IMR-90 (cell line): ENCODE measurements around the gene ZNF778. TPM values are rescaled to one million over a fixed set of nuclear protein-coding genes. Genes with fewer than 3 reads are reported as not detected.

Experiments
- ATAC-seq: fragments of 200-7000 bp; cut with Tn5 transposase; 2 replicates; pipeline ENCODE4 v1.9.1; 2020; ENCODE audit warnings: low read depth, mild to moderate bottlenecking, moderate library complexity
- BruUV-seq: library from RNA; stranded (reverse); fragments of 400-500 nt; replicated peaks from 2 replicates; lab custom pipeline; 2021; lab: Mats Ljungman, UMichigan
- CTCF ChIA-PET: fragments of 300-600 bp; formaldehyde crosslinking; extraction: SDS; loops from one replicate; lab custom pipeline; 2021; ENCODE audit warnings: antibody characterized with exemption; lab: Yijun Ruan, JAX
- POLR2A ChIA-PET: fragments of 300-600 bp; sonication (Branson Sonifier 250); formaldehyde crosslinking; loops from one replicate; lab custom pipeline; 2022; ENCODE audit warnings: antibody characterized with exemption; ENCODE audit not compliant: unreplicated experiment; lab: Charles Lee
- DNase-seq: peaks from one replicate; pipeline ENCODE4 v3.0.0; 2013
- H2AFZ ChIP-seq: replicated peaks from 2 replicates; pipeline ENCODE3; 2013; ENCODE audit warnings: low read length, mild to moderate bottlenecking; ENCODE audit not compliant: poor library complexity
- H2AK5ac ChIP-seq: 2 replicates; pipeline ENCODE4 v1.6.1; 2013; ENCODE audit warnings: low read depth, low read length, inconsistent platforms
- H2AK9ac ChIP-seq: replicated peaks from 2 replicates; pipeline ENCODE3; 2013; ENCODE audit warnings: mild to moderate bottlenecking, low read depth, low read length, moderate library complexity; ENCODE audit not compliant: poor library complexity
- H2BK120ac ChIP-seq: 2 replicates; pipeline ENCODE4 v1.6.1; 2013; ENCODE audit warnings: low read depth, low read length, inconsistent platforms
- H2BK15ac ChIP-seq: 3 replicates; pipeline ENCODE4 v1.6.1; 2013; ENCODE audit warnings: low read depth, low read length, inconsistent platforms
- H2BK20ac ChIP-seq: 2 replicates; pipeline ENCODE4 v1.6.1; 2013; ENCODE audit warnings: low read depth, mild to moderate bottlenecking, inconsistent platforms, low read length, moderate library complexity
- H2BK5ac ChIP-seq: 2 replicates; pipeline ENCODE4 v1.6.1; 2013; ENCODE audit warnings: mild to moderate bottlenecking, low read depth, low read length, inconsistent platforms; ENCODE audit not compliant: poor library complexity, severe bottlenecking
- H3K14ac ChIP-seq: replicated peaks from 2 replicates; pipeline ENCODE4 v1.6.1; 2013; ENCODE audit warnings: low read depth, low read length, inconsistent platforms
- H3K18ac ChIP-seq: 2 replicates; pipeline ENCODE4 v1.6.1; 2013; ENCODE audit warnings: low read depth, low read length, control low read depth
- H3K23ac ChIP-seq: 2 replicates; pipeline ENCODE4 v1.6.1; 2013; ENCODE audit warnings: low read depth, low read length, inconsistent platforms
- H3K27ac ChIP-seq: 2 replicates; pipeline ENCODE4 v1.5.1; 2013; ENCODE audit warnings: mild to moderate bottlenecking, control low read depth, low read length; ENCODE audit not compliant: insufficient read depth
- H3K27me3 ChIP-seq: 2 replicates; pipeline ENCODE4 v1.6.1; 2013; ENCODE audit warnings: low read length; ENCODE audit not compliant: control insufficient read depth, insufficient read depth
- H3K36me3 ChIP-seq: 2 replicates; pipeline ENCODE4 v1.6.1; 2013; ENCODE audit warnings: low read length, mixed read lengths; ENCODE audit not compliant: control insufficient read depth, insufficient read depth
- H3K4ac ChIP-seq: 2 replicates; pipeline ENCODE4 v1.6.1; 2013; ENCODE audit warnings: low read depth, low read length, inconsistent platforms
- H3K4me1 ChIP-seq: 2 replicates; pipeline ENCODE4 v1.6.1; 2013; ENCODE audit warnings: low read length, mixed read lengths; ENCODE audit not compliant: control insufficient read depth, insufficient read depth
- H3K4me2 ChIP-seq: 2 replicates; pipeline ENCODE4 v1.6.1; 2013; ENCODE audit warnings: low read depth, mild to moderate bottlenecking, control low read depth, low read length, moderate library complexity
- H3K4me3 ChIP-seq: 2 replicates; pipeline ENCODE4 v1.5.1; 2013; ENCODE audit warnings: low read depth, mild to moderate bottlenecking, control low read depth, low read length, moderate library complexity; ENCODE audit not compliant: insufficient read depth
- H3K56ac ChIP-seq: 2 replicates; pipeline ENCODE4 v1.6.1; 2013; ENCODE audit warnings: low read length, inconsistent platforms; ENCODE audit not compliant: insufficient read depth; ENCODE audit errors: extremely low read depth
- H3K79me1 ChIP-seq, 2 experiments: 2 replicates each; pipeline ENCODE4 v1.6.1; 2013; ENCODE audit warnings: low read length in 2 of 2, inconsistent platforms in 1 of 2, low read depth in 1 of 2
- H3K9ac ChIP-seq: 2 replicates; pipeline ENCODE4 v1.6.1; 2013; ENCODE audit warnings: low read depth, low read length, control low read depth
- H3K9me1 ChIP-seq: 2 replicates; pipeline ENCODE4 v1.6.1; 2013; ENCODE audit warnings: low read length, inconsistent platforms; ENCODE audit not compliant: insufficient read depth
- H3K9me3 ChIP-seq: 2 replicates; pipeline ENCODE4 v1.6.1; 2013; ENCODE audit warnings: low read length; ENCODE audit not compliant: control insufficient read depth, insufficient read depth
- H4K20me1 ChIP-seq: 2 replicates; pipeline ENCODE4 v1.6.1; 2013; ENCODE audit warnings: low read length, inconsistent platforms; ENCODE audit not compliant: insufficient read depth
- H4K5ac ChIP-seq: 2 replicates; pipeline ENCODE4 v1.6.1; 2013; ENCODE audit warnings: mild to moderate bottlenecking, low read depth, low read length, control low read depth
- H4K8ac ChIP-seq, 2 experiments: 2 replicates each; pipeline ENCODE4 v1.6.1; 2013; ENCODE audit warnings: low read depth in 2 of 2, low read length in 2 of 2, control low read depth in 1 of 2, inconsistent platforms in 1 of 2
- H4K91ac ChIP-seq: 2 replicates; pipeline ENCODE4 v1.6.1; 2013; ENCODE audit warnings: low read depth, low read length, inconsistent platforms; ENCODE audit not compliant: insufficient read depth
- MAZ ChIP-seq: IDR thresholded peaks from 2 replicates; pipeline ENCODE4 v1.6.1; 2012; ENCODE audit warnings: low read depth, mild to moderate bottlenecking, low read length, improper control_type of control experiment, moderate library complexity, borderline replicate concordance
- WGBS, 2 experiments: methylation state at CpG; one replicate each; pipeline versions ENCODE4 v1.1.5 to v1.1.7; 2013; ENCODE audit warnings: missing lambda C conversion rate in 2 of 2; ENCODE audit not compliant: insufficient read length in 1 of 2; ENCODE audit errors: extremely low coverage in 2 of 2; 5-methylcytosine and 5-hydroxymethylcytosine counted together
- dilution Hi-C: fragments of 300-500 bp; cut with HindIII; formaldehyde crosslinking; loops from one replicate; pipeline ENCODE4 v1.14.3; 2018; ENCODE audit warnings: low sequenced_read_pairs; ENCODE audit not compliant: unreplicated experiment
- in situ Hi-C: fragments of 300-500 bp; cut with MboI; formaldehyde crosslinking; loops from 3 replicates; pipeline ENCODE4 v1.14.3; 2019; ENCODE audit warnings: low sequenced_read_pairs, inconsistent platforms, mixed read lengths
- intact Hi-C: fragments of 100-400 bp; cut with micrococcal nuclease; formaldehyde crosslinking; loops from 2 replicates; pipeline ENCODE4 v1.10.0; 2022
- polyA plus RNA-seq, 3 experiments: library from polyadenylated mRNA; depleted of rRNA; stranded (reverse); fragments of >200 nt; gene quantifications; 2 replicates each; pipeline ENCODE4 v1.2.3, GENCODE V29; 2012; ENCODE audit warnings: low replicate concordance in 1 of 3
- total RNA-seq: library from RNA; depleted of rRNA; stranded (reverse); fragments of >200 nt; gene quantifications from 2 replicates; pipeline ENCODE4 v1.2.3, GENCODE V29; 2012
- TF ChIP-seq, protein P1 (sequence below): fragments of 150-350 bp; IDR thresholded peaks from 2 replicates; pipeline ENCODE4 v1.6.1; 2017; ENCODE audit warnings: mild to moderate bottlenecking, antibody characterized with exemption, low read length, low read depth

Gene ZNF778
- total and polyA plus RNA-seq, 2 of the 4 experiments (the other 2 are of a cell fraction), result 5.6 to 9.9 TPM

DNA sequence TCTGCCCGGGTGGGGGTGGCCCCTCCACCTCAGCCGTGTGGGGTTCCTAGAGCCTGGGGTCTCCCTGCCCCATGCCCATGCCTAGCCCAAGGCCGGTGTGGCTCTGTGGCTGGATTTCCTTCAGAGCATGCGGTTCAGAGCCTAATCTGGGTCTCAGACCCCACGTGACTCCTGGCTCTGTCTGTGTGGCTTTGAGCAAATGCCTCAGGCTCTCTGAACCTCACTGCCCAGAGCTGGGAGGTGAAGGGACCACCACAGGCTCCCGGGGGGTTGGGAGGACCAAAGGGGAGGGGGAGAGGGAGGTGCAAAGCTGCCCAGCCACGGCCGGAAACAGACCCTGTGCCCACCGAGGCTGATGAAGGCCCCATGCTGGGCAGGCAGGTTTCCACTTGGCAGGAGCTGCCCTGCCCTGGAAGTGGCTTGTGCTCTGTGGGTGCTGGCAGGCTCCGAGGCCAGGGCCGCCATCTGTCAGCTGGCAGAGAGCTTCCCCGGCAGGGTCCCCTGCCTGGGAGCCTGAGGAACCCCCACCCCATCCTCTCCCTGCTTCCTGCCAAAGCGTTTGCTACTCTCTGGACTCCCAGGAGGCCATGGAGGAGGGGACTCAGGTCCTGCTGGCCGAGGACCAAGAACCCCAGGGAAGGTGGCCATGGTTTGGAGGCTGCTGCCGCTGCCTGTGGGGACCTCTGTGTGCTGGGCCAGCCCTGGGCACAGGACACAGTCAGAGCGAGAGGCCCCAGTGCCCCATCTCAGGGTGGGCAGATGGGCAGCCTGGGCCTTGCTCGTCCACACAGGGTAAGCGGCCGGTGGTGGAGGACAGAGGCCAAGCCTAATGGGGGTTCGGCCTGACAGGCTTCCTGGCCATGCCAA is 42.0 kb upstream of the ZNF778 start:
- no peak overlapping the region for H2BK20ac ChIP-seq
- H4K91ac ChIP-seq, result no peak overlapping the region
- DNase-seq (no peak), ATAC-seq (no peak)
- H2AK9ac ChIP-seq, result peak overlapping the region; percentile 65
- no peak overlapping the region for H2BK5ac ChIP-seq
- H3K36me3 ChIP-seq, result no peaks in the 10 kb centered on the region
- no peak overlapping the region for H2BK120ac ChIP-seq
- intact Hi-C loops, result no loop called here
- 49% methylated on average over 12 of the region's 20 CpGs; no CpG with 5 or more reads in 1 of the 2 experiments for WGBS, 2 experiments
- no peak overlapping the region for H3K23ac ChIP-seq
- H3K9me3 ChIP-seq, result no peaks in the 10 kb centered on the region
- H3K14ac ChIP-seq, result no peak overlapping the region
- TF ChIP-seq MAZ, result no peak
- TF ChIP-seq, protein P1, sequence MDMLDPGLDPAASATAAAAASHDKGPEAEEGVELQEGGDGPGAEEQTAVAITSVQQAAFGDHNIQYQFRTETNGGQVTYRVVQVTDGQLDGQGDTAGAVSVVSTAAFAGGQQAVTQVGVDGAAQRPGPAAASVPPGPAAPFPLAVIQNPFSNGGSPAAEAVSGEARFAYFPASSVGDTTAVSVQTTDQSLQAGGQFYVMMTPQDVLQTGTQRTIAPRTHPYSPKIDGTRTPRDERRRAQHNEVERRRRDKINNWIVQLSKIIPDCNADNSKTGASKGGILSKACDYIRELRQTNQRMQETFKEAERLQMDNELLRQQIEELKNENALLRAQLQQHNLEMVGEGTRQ, result peak; percentile 63
- no peak overlapping the region for H4K8ac ChIP-seq
- H3K4me2 ChIP-seq, result no peak overlapping the region
- dilution Hi-C loops, result no loop called here
- CTCF ChIA-PET, result no interaction called here
- H3K18ac ChIP-seq, result no peak overlapping the region
- POLR2A ChIA-PET, result no interaction called here
- no peak overlapping the region for H3K56ac ChIP-seq
- no peak overlapping the region for H3K9ac ChIP-seq
- no TSS peak for BruUV-seq
- H3K4ac ChIP-seq, result no peak overlapping the region
- H3K9me1 ChIP-seq, result no peaks in the 10 kb centered on the region
- H2AK5ac ChIP-seq, result no peak overlapping the region
- no peak overlapping the region for H3K4me3 ChIP-seq
- H3K4me1 ChIP-seq, result peaks cover 3% of the 10 kb centered on the region; the same call in 1 of the 2 replicates
- peak overlapping the region; percentile 14 for H2AFZ ChIP-seq
- no peak overlapping the region for H3K27ac ChIP-seq
- no peaks in the 10 kb centered on the region for H3K79me1 ChIP-seq
- peaks cover 59% of the 10 kb centered on the region for H3K27me3 ChIP-seq
- in situ Hi-C loops, result no loop called here
- H4K20me1 ChIP-seq, result no peaks in the 10 kb centered on the region; the same call in 1 of the 2 replicates
- no peak overlapping the region for H4K5ac ChIP-seq
- no peak overlapping the region for H2BK15ac ChIP-seq
